Kidney (tissue), 14 donors: ENCODE results near the gene C1orf174. TPM values are rescaled to one million over a fixed set of nuclear protein-coding genes. Genes with fewer than 3 reads are reported as not detected.

Experiments used
- DNase-seq, 5 donors: peaks; one replicate each; pipeline ENCODE4 v3.0.0-alpha.2; 2013 to 2020
- FAIRE-seq: peaks from 2 replicates; lab custom pipeline; 2012; peaks lifted over from hg19 to GRCh38; lab: Jason Lieb, UNC
- H3K27ac ChIP-seq, 2 donors: one replicate each; pipeline ENCODE4 v1.7.0; 2013; ENCODE audit warnings: low read depth in 2 of 2, low read length in 2 of 2, inconsistent platforms in 1 of 2
- H3K27me3 ChIP-seq: one replicate; pipeline ENCODE4 v1.7.1; 2013; ENCODE audit warnings: low read length, inconsistent platforms; ENCODE audit not compliant: control insufficient read depth, insufficient read depth
- H3K36me3 ChIP-seq, 3 donors: one replicate each; pipeline versions ENCODE4 v1.7.0 to v1.7.1; 2013; ENCODE audit warnings: low read length in 3 of 3, control low read depth in 1 of 3, inconsistent platforms in 1 of 3; ENCODE audit not compliant: insufficient read depth in 3 of 3, control insufficient read depth in 2 of 3
- H3K4me1 ChIP-seq, 3 donors: one replicate each; pipeline versions ENCODE4 v1.7.0 to v1.7.1; 2013; ENCODE audit warnings: low read length in 3 of 3, inconsistent platforms in 1 of 3, low read depth in 1 of 3; ENCODE audit not compliant: control insufficient read depth in 2 of 3, insufficient read depth in 2 of 3
- H3K4me3 ChIP-seq, 3 donors: one replicate each; pipeline versions ENCODE4 v1.7.0 to v1.8.1; 2013; ENCODE audit warnings: low read length in 3 of 3, control low read depth in 1 of 3, inconsistent platforms in 1 of 3
- H3K9ac ChIP-seq, 3 donors: one replicate each; pipeline versions ENCODE4 v1.7.0 to v1.7.1; 2013; ENCODE audit warnings: low read length in 3 of 3, control low read depth in 1 of 3, inconsistent platforms in 1 of 3
- H3K9me3 ChIP-seq, 3 donors: one replicate each; pipeline versions ENCODE4 v1.7.0 to v1.7.1; 2013; ENCODE audit warnings: low read length in 3 of 3, control low read depth in 1 of 3, inconsistent platforms in 1 of 3; ENCODE audit not compliant: control insufficient read depth in 2 of 3, insufficient read depth in 1 of 3
- CTCF ChIP-seq: IDR thresholded peaks from 3 replicates; pipeline ENCODE4 v1.5.1; 2012; ENCODE audit warnings: mild to moderate bottlenecking, moderate library complexity, borderline replicate concordance; ENCODE audit not compliant: insufficient read depth; ENCODE audit errors: extremely low read depth
- intact Hi-C: fragments of 100-400 bp; cut with DNase I; formaldehyde crosslinking; loops from one replicate; pipeline ENCODE4 v1.11.1; 2022
- polyA plus RNA-seq: library from polyadenylated mRNA; stranded (reverse); fragments of 350-450 nt; fragmentation: Illumina TruSeq; extraction: RNeasy Lipid Tissue Mini Kit (QIAGEN cat#74804); gene quantifications from one replicate; pipeline ENCODE4 v1.2.3, GENCODE V29; 2014; ENCODE audit warnings: low read depth, low replicate concordance; ENCODE audit not compliant: insufficient read depth
- total RNA-seq: library from RNA; stranded (reverse); fragmentation: NEBNext Ultra II Directional; extraction: Animal tissue kit (Norgen Biotek cat#: 25700); gene quantifications from one replicate; pipeline ENCODE4 v1.2.1, GENCODE V29; 2021
- donor health status: control.
- donor health status: control.
- donor health status: control.
- donor health status: control.
- donor health status: control.
- donor health status: DM: yes; HTN: yes; CAD: no.
- donor health status: Normal renal cell carcinoma (clear cell type).

The C1orf174 gene
- total and polyA plus RNA-seq, 2 donors from 2014 or later: 15.9 to 16.8 TPM

- intact Hi-C loops: no loop called here
- Histone ChIP-seq H3K9me3 (peaks cover 0 to 6% (median 0%) of the 10 kb centered on the region in 3 donors), H3K27me3 (no peaks in the 10 kb centered on the region), H3K27ac (no peak overlapping the region), H3K4me1 (no peaks in the 10 kb centered on the region), H3K4me3 (no peak overlapping the region), H3K36me3 (no peaks in the 10 kb centered on the region), H3K9ac (no peak overlapping the region)
- FAIRE-seq (no peak), DNase-seq (peak in 1 of 5 donors; percentile 27)
- no peak for TF ChIP-seq CTCF
These were observed 32.3 kb upstream of the C1orf174 start for GRCh38 chr1:3932156-3932919.

GRCh38 chr1:3931007-3931912 lies 31.2 kb upstream of the C1orf174 start:
- FAIRE-seq: no peak
- H3K27me3 ChIP-seq: no peaks in the 10 kb centered on the region
- peak in 2 of 5 donors; percentile 47 to 50 for DNase-seq
- peaks cover 0 to 6% (median 0%) of the 10 kb centered on the region in 3 donors for H3K9me3 ChIP-seq
- H3K9ac ChIP-seq: no peak overlapping the region
- H3K4me3 ChIP-seq: no peak overlapping the region
- no peaks in the 10 kb centered on the region for H3K36me3 ChIP-seq
- no peak for TF ChIP-seq CTCF
- H3K27ac ChIP-seq: no peak overlapping the region
- H3K4me1 ChIP-seq: no peaks in the 10 kb centered on the region
- intact Hi-C loops: no loop called here

GRCh38 chr1:3930301-3931006 lies 30.4 kb upstream of the C1orf174 start:
- Histone ChIP-seq H3K27ac (no peak overlapping the region), H3K27me3 (no peaks in the 10 kb centered on the region), H3K9me3 (peaks cover 0 to 6% (median 0%) of the 10 kb centered on the region in 3 donors), H3K9ac (no peak overlapping the region), H3K36me3 (no peaks in the 10 kb centered on the region), H3K4me3 (peak overlapping the region in 1 of 3 donors; percentile 32), H3K4me1 (no peaks in the 10 kb centered on the region)
- FAIRE-seq: no peak
- DNase-seq: peak in 1 of 5 donors; percentile 48
- no peak for TF ChIP-seq CTCF
- intact Hi-C loops: no loop called here
